ENCODE results near the gene IL2RA.

GRCh38 chr10:6009150-6009549 lies 53.0 kb downstream of the IL2RA start:
- TF ChIP-seq CTCF (IDR thresholded peaks at IDR 0.05): no peak
- no peak for TF ChIP-seq POLR2A (IDR thresholded peaks at IDR 0.05)
